T-helper 17 cell (primary cell): ENCODE results near the gene SULT2A1. TPM values are rescaled to one million over a fixed set of nuclear protein-coding genes. Genes with fewer than 3 reads are reported as not detected.

Experiments
- ATAC-seq: fragments of 150-1000 bp; cut with Tn5 transposase; 2 replicates; pipeline ENCODE4 v1.10.0; 2021; ENCODE audit warnings: mild to moderate bottlenecking, moderate library complexity
- DNase-seq, 3 donors: peaks; one replicate each; pipeline versions ENCODE4 v3.0.0 to v3.0.0-alpha.2; 2020 to 2021
- H3K9me3 ChIP-seq: one replicate; pipeline ENCODE4 v1.7.0; 2013; ENCODE audit warnings: low read length, mild to moderate bottlenecking; ENCODE audit not compliant: control insufficient read depth, poor library complexity, severe bottlenecking
- H3K27ac Mint-ChIP-seq: one replicate; pipeline ENCODE4 v1.8.0; 2022; ENCODE audit warnings: mild to moderate bottlenecking, moderate library complexity, mixed read lengths
- H3K27me3 Mint-ChIP-seq: one replicate; pipeline ENCODE4 v1.8.0; 2022; ENCODE audit warnings: mixed read lengths
- H3K36me3 Mint-ChIP-seq: one replicate; pipeline ENCODE4 v1.8.0; 2022; ENCODE audit warnings: low read depth, mixed read lengths
- H3K4me1 Mint-ChIP-seq: one replicate; pipeline ENCODE4 v1.8.0; 2022; ENCODE audit warnings: mild to moderate bottlenecking, mixed read lengths
- H3K4me3 Mint-ChIP-seq: one replicate; pipeline ENCODE4 v1.8.0; 2022; ENCODE audit warnings: mild to moderate bottlenecking, moderate library complexity, mixed read lengths
- total RNA-seq, 4 donors: library from RNA in 2 of 4; stranded (reverse) in 2 of 4; gene quantifications; one replicate each; pipeline ENCODE4 v1.2.3 and lab custom pipeline; 2022 to 2026

Gene SULT2A1
- total RNA-seq, 2 donors from 2014 or later, result not detected

GRCh38 chr19:47854459-47854858 lies 31.7 kb downstream of the SULT2A1 start:
- peaks cover 3% of the 10 kb centered on the region for H3K36me3 Mint-ChIP-seq
- H3K27ac Mint-ChIP-seq, result no peak overlapping the region
- no peak overlapping the region for H3K4me3 Mint-ChIP-seq
- H3K9me3 ChIP-seq, result no peaks in the 10 kb centered on the region
- DNase-seq (no peak), ATAC-seq (no peak)
- peaks cover 51% of the 10 kb centered on the region for H3K27me3 Mint-ChIP-seq
- H3K4me1 Mint-ChIP-seq, result peaks cover 8% of the 10 kb centered on the region

- ATAC-seq (no peak), DNase-seq (no peak)
- peaks cover 12% of the 10 kb centered on the region for H3K4me1 Mint-ChIP-seq
- H3K9me3 ChIP-seq, result no peaks in the 10 kb centered on the region
- peak overlapping the region; percentile 64 for H3K4me3 Mint-ChIP-seq
- H3K27ac Mint-ChIP-seq, result peak overlapping the region; percentile 60
- H3K36me3 Mint-ChIP-seq, result peaks cover 3% of the 10 kb centered on the region
- H3K27me3 Mint-ChIP-seq, result peaks cover 56% of the 10 kb centered on the region
These were observed 33.1 kb downstream of the SULT2A1 start for GRCh38 chr19:47853003-47853402.

- Mint-ChIP-seq H3K27me3 (peaks cover 58% of the 10 kb centered on the region), H3K4me3 (peak overlapping the region; percentile 80), H3K27ac (peak overlapping the region; percentile 87), H3K36me3 (peaks cover 5% of the 10 kb centered on the region), H3K4me1 (peaks cover 12% of the 10 kb centered on the region)
- no peaks in the 10 kb centered on the region for H3K9me3 ChIP-seq
- ATAC-seq (no peak), DNase-seq (no peak)
These were observed 37.2 kb downstream of the SULT2A1 start for GRCh38 chr19:47848823-47849473.

DNA sequence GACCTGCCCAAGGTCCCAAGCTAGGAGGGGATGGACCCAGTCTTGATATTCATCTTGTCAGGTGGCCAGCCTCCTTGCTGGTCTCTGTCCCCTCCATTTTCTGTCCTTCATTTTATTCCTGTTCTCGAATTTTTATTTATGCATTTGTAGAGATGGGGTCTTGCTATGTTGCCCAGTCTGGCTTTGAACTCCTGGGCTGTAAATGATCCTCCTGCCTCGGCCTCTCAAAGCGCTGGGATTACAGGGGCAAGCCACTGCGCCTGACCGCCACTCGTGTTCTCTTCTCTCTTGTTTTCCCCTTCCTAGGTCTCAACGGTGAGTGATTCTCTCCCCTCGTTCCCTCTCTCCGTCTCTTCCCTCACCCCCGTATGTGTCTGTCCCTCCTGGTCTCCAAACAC lies 37.7 kb downstream of the SULT2A1 start:
- peaks cover 56% of the 10 kb centered on the region for H3K27me3 Mint-ChIP-seq
- peaks cover 14% of the 10 kb centered on the region for H3K4me1 Mint-ChIP-seq
- ATAC-seq (no peak), DNase-seq (no peak)
- peaks cover 6% of the 10 kb centered on the region for H3K36me3 Mint-ChIP-seq
- H3K4me3 Mint-ChIP-seq, result peak overlapping the region; percentile 34
- no peaks in the 10 kb centered on the region for H3K9me3 ChIP-seq
- peak overlapping the region; percentile 87 for H3K27ac Mint-ChIP-seq

- peaks cover 8% of the 10 kb centered on the region for H3K4me1 Mint-ChIP-seq
- peaks cover 41% of the 10 kb centered on the region for H3K27me3 Mint-ChIP-seq
- ATAC-seq (no peak), DNase-seq (no peak)
- no peak overlapping the region for H3K27ac Mint-ChIP-seq
- H3K9me3 ChIP-seq, result no peaks in the 10 kb centered on the region
- H3K36me3 Mint-ChIP-seq, result peaks cover 3% of the 10 kb centered on the region
- no peak overlapping the region for H3K4me3 Mint-ChIP-seq
These were observed 43.2 kb downstream of the SULT2A1 start for GRCh38 chr19:47842941-47843340.

- peaks cover 8% of the 10 kb centered on the region for H3K4me1 Mint-ChIP-seq
- peaks cover 31% of the 10 kb centered on the region for H3K27me3 Mint-ChIP-seq
- no peak for ATAC-seq
- H3K27ac Mint-ChIP-seq, result no peak overlapping the region
- H3K36me3 Mint-ChIP-seq, result peaks cover 3% of the 10 kb centered on the region
- H3K4me3 Mint-ChIP-seq, result no peak overlapping the region
- no peak for DNase-seq
- H3K9me3 ChIP-seq, result no peaks in the 10 kb centered on the region
These were observed 46.2 kb downstream of the SULT2A1 start for GRCh38 chr19:47839913-47840312.

GRCh38 chr19:47839411-47839810 lies 46.7 kb downstream of the SULT2A1 start:
- no peak for DNase-seq

DNA sequence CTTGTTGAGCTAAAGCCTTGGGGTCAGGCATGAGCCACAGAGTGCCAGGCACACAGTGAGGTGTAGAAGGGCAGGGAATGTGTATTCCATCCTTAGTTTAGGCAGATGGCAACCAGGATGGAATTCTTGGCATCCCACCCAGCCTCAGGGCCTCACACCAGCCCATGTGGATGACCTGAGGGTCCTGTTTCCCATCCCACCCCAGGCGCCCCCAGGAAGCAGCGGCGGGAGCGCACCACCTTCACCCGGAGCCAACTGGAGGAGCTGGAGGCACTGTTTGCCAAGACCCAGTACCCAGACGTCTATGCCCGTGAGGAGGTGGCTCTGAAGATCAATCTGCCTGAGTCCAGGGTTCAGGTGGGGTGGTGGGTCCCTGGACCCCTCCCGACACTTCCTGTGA lies 50.1 kb downstream of the SULT2A1 start:
- H3K4me1 Mint-ChIP-seq, result no peaks in the 10 kb centered on the region
- H3K36me3 Mint-ChIP-seq, result no peaks in the 10 kb centered on the region
- H3K27ac Mint-ChIP-seq, result no peak overlapping the region
- no peaks in the 10 kb centered on the region for H3K9me3 ChIP-seq
- H3K27me3 Mint-ChIP-seq, result peaks cover 13% of the 10 kb centered on the region
- H3K4me3 Mint-ChIP-seq, result no peak overlapping the region
- ATAC-seq (no peak), DNase-seq (no peak)

More at GRCh38 chr19:47839411-47839810, 46.7 kb downstream of the SULT2A1 start:
- Mint-ChIP-seq H3K4me3 (no peak overlapping the region), H3K27me3 (peaks cover 27% of the 10 kb centered on the region), H3K4me1 (peaks cover 8% of the 10 kb centered on the region), H3K36me3 (peaks cover 3% of the 10 kb centered on the region), H3K27ac (no peak overlapping the region)
- no peaks in the 10 kb centered on the region for H3K9me3 ChIP-seq
- no peak for ATAC-seq

- no peaks in the 10 kb centered on the region for H3K9me3 ChIP-seq
- no peak for DNase-seq
- Mint-ChIP-seq H3K4me3 (no peak overlapping the region), H3K4me1 (no peaks in the 10 kb centered on the region), H3K27ac (no peak overlapping the region), H3K27me3 (peaks cover 19% of the 10 kb centered on the region), H3K36me3 (peaks cover 3% of the 10 kb centered on the region)
- ATAC-seq, result no peak
These were observed 53.4 kb downstream of the SULT2A1 start for GRCh38 chr19:47832723-47833122.

DNA sequence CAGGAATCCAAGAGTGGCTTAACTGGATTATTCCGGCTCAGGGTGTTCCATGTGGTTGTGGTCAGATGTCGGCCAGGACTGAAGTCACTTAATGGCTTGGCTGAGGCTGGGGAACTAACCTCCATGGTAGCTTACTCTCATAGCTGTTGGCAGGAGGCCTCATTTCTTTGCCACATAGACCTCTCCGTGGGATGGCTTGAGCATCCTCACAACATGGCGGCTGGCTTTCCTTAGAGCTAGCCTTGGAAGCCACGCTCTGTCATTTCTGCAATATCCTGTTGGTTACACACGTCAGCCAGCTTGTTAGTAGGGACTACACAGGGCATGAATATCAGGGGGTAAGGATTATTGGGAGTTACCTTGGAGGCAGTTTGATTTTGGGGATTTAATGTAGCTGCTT lies 59.3 kb downstream of the SULT2A1 start:
- Mint-ChIP-seq H3K4me3 (no peak overlapping the region), H3K36me3 (peaks cover 5% of the 10 kb centered on the region), H3K4me1 (peaks cover under 1% of the 10 kb centered on the region), H3K27ac (no peak overlapping the region), H3K27me3 (peaks cover 19% of the 10 kb centered on the region)
- no peaks in the 10 kb centered on the region for H3K9me3 ChIP-seq
- ATAC-seq, result no peak
- DNase-seq, result no peak

DNA sequence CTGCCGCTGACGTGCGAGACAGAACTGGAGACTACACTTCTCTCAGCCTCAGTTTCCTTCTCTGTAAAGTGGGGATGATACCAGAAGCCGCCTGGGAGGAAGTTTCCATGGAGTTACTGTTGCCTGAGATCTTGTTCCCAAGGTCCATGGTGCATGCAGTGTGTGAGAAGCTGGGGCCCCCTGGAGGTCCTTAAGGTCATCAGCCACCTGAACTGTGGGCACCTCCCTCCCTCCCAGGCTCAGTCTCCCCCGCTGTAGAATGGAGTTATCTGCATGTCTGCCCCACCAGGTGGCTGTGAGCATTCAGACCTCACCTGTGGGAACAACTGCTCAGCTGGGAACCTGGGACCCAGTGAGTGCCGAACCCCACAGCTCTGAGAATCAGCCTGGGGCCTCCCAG lies 61.7 kb downstream of the SULT2A1 start:
- H3K4me1 Mint-ChIP-seq, result peaks cover 11% of the 10 kb centered on the region
- peaks cover 43% of the 10 kb centered on the region for H3K27me3 Mint-ChIP-seq
- H3K36me3 Mint-ChIP-seq, result peaks cover 15% of the 10 kb centered on the region
- H3K27ac Mint-ChIP-seq, result no peak overlapping the region
- no peak overlapping the region for H3K4me3 Mint-ChIP-seq
- ATAC-seq (no peak), DNase-seq (no peak)
- H3K9me3 ChIP-seq, result no peaks in the 10 kb centered on the region

GRCh38 chr19:47821460-47822020 lies 64.6 kb downstream of the SULT2A1 start, which contains the start of gene CRX:
Gene CRX (plus strand): TSS chr19:47821937. CDS start chr19:47834444, 12,507 bp downstream.
- peak within 1 kb of the TSS; percentile 81 for H3K27ac Mint-ChIP-seq
- peaks cover 59% of the 10 kb centered on the region for H3K27me3 Mint-ChIP-seq
- ATAC-seq (no peak), DNase-seq (no peak)
- peaks cover 14% of the 10 kb centered on the region for H3K36me3 Mint-ChIP-seq
- H3K4me3 Mint-ChIP-seq, result peak within 1 kb of the TSS; percentile 5
- H3K9me3 ChIP-seq, result no peaks in the 10 kb centered on the region
- H3K4me1 Mint-ChIP-seq, result peaks cover 11% of the 10 kb centered on the region
